GM12801 (cell line): Measurements from ENCODE around the gene ARHGAP33.

Experiments
- TF ChIP-seq, protein P1 (sequence below): IDR thresholded peaks from one replicate; pipeline ENCODE4 v1.5.1; 2011; ENCODE audit warnings: control low read depth; ENCODE audit not compliant: insufficient read length; ENCODE audit errors: extremely low read depth

Gene ARHGAP33

DNA sequence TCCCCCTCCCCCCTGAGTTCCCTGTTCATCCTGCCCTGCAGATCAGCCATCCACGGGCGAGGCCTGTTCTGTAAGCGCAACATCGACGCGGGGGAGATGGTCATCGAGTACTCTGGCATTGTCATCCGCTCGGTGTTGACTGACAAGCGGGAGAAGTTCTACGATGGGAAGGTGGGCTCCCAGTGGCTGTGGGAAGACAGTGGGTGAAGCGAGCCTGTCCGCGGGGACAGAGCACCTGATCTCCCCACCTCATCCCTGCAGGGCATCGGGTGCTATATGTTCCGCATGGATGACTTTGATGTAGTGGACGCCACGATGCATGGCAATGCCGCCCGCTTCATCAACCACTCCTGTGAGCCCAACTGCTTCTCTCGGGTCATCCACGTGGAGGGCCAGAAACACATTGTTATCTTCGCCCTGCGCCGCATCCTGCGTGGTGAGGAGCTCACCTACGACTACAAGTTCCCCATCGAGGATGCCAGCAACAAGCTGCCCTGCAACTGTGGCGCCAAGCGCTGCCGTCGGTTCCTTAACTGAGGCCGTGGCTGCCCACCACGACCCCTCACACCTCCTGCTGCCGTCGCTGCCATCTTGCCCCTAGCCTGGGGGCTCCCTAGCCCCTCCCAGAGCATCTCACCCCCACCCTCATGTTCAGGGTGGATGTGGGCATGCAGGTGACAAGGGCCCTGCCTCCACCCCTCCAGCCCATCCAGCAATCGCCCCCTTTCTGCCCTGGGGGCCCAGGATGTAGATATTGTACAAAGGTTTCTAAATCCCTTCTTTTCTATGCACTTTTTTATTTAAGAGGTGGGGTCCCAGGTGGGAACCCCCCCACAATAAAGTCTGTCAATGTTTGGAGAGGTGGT, 37.1 kb upstream of the ARHGAP33 start:
- TF ChIP-seq, protein P1, sequence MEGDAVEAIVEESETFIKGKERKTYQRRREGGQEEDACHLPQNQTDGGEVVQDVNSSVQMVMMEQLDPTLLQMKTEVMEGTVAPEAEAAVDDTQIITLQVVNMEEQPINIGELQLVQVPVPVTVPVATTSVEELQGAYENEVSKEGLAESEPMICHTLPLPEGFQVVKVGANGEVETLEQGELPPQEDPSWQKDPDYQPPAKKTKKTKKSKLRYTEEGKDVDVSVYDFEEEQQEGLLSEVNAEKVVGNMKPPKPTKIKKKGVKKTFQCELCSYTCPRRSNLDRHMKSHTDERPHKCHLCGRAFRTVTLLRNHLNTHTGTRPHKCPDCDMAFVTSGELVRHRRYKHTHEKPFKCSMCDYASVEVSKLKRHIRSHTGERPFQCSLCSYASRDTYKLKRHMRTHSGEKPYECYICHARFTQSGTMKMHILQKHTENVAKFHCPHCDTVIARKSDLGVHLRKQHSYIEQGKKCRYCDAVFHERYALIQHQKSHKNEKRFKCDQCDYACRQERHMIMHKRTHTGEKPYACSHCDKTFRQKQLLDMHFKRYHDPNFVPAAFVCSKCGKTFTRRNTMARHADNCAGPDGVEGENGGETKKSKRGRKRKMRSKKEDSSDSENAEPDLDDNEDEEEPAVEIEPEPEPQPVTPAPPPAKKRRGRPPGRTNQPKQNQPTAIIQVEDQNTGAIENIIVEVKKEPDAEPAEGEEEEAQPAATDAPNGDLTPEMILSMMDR = no peak

DNA sequence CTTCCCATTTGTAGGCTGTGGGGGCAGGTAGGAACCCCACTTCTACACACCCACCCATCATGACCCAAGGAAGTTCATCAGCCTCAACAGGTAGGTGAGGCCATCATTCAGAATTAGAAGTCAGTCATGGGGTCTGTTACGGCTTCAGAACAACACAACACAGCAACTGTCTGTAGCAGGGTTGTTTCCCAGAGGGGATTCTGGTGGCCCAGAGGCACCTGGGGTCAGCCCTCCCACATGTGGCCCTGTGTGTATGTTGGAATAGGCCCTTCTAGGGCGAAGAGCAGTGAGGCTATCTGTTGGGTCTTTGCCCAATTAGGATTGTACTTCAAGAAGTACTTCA, 36.5 kb upstream of the ARHGAP33 start:
- TF ChIP-seq, protein P1 = no peak

DNA sequence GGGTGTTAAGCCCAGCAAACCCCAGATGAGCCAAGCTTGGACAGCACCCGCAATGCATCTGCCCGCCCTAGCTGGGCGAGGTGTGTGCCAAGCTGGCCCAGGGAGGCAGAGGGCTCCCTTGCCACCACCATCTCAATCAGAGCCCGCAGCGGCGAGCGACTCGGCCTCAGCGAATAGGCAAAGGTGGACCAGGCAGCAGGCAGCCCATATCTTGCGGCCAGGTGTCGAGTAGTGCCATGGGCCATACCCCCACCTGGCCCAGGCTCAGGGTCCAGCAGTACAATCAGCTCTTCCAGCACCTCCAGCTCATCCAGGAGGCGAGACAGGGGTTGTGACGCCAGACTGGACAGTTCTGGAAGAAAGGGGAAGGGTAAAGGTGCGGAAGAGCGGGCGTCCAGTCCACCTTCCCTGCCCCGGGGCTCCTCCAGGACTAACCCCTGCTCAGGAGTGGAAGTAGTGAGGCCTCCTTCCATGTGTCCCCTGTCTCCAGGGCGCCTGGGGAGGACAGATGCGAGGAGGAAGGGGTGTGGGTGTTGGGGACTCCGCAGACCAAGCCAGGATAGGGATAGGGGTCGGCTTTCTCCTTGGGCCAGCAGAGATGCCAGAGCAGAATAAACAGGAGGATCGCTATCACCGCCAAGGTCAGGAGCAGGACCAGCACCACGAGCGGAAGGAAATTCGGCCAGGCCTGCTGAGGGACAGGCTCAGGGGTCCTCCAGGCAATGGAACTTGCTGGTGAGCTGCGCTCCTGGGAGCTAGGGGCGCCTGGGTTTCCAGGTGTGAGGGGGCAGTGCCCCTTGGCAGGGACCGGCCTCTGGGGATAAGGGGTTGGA, 35.9 kb upstream of the ARHGAP33 start:
- TF ChIP-seq, protein P1 = no peak

DNA sequence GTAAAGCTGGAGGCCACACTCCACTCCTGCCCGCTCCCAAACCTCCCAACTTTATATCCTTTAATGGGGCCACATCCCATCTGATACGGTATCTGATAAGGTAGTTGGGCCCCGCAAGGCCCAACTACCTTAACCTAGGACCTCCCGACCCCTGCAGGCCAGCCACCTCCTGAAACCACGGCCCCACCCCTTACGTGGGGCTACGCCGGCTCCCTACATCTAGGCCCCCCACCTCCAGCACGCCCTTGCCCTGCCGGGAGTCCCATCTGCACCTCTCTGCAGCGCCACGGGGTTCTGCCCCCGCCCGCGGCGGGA, 35.3 kb upstream of the ARHGAP33 start:
- TF ChIP-seq, protein P1 = no peak

DNA sequence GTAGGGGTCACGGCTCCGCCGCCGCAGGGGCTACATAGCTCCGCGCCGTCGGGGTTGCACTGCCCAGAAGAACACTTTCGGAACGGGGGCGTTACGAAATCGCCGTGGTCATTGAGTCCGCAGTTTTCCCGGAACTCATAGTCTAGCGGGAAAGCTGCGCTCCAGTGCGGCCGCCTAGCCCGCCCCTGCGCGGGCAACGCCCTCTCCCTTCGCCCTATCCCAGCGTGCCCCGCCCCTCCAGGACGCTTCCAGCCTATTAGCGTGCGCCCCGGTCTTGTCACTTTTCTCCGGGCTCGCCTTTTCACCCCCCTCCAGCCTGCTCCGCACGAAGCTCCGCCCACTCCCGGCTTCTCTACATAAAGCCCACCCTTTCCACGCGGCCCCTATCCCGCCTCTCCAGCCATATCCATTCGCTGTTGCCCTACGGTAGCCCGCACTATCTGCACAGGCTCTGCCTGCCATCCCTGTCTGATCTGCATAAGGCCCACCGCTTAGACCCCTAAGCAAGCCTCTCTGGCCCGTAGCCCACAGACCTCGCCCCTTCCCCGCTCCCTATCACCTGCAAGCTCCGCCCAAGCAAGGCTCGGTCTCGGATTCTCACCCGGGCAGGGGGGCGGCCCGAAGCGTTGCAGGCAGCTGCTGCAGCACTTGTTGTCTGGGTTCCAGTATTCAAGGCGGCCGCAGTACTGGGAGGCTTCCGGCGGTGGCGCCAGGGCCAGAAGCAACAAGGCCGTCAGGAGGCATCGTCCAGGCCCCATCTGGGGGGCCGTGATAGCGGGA, 34.8 kb upstream of the ARHGAP33 start:
- TF ChIP-seq, protein P1 = no peak

DNA sequence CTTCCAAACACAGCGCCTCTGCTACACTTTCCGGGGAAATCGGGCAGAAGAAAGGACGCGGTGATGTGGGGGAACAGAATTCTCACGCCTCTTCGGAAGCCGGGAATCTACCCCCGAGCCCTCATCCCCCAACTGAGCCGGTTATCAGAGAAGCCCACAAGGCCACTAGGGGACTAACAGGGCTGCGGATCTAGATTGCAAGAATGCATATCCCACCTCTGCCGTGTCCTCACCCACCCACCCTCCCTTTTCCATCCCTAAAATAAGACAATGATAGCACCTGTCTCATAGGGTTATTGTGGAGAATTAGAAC, 34.2 kb upstream of the ARHGAP33 start:
- TF ChIP-seq, protein P1 = no peak

DNA sequence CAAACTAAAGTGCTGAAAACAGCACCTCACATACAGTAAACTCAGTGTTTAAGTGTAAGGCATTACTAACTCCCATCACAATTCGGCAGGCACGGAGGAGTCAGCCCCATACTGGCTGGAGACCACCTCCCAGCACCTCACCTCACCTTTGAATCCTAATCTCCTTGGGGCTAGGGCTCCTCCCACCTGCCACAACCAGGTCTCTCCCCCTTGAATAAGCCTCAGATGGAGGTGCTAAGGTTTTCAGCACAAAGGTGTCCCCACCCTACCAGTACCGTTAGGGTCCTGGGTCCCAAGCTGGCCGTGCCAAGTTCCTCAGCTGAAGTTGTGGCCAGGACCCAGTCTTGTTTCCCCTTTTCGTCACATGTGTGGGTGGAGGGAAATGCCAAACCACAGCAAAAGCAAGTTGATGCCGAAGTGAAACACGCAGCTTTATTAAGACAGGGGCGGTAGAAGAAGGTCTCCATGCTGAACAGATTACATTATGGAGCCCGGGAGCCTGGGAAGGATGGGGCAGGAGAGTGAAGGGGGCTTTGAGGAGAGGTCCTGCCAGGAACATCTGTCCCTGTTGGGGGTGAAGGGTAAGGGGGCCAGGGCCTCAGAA, 33.1 kb upstream of the ARHGAP33 start, which contains the start of gene IGFLR1:
TSS of gene IGFLR1 (minus strand) at position 332 of the 604 bp plus-strand sequence. CDS start 1,272 bp downstream, outside the sequence.
- TF ChIP-seq, protein P1 = no peak
